Transverse colon (tissue), 4 donors: ENCODE results near the gene CD48.

Source experiments
- CTCF ChIP-seq, 5 experiments: fragments of 200-600 bp in 3 of 5; fragments of 450-650 bp in 2 of 5; sonication (generic) in 3 of 5; IDR thresholded peaks; 1 replicate in 2 of 5; 2 replicates in 3 of 5; pipeline ENCODE4 v1.5.1; 2016 to 2017; ENCODE audit warnings: antibody characterized with exemption in 5 of 5, inconsistent platforms in 3 of 5, mild to moderate bottlenecking in 2 of 5, moderate library complexity in 1 of 5
- EP300 ChIP-seq: sonication (generic); formaldehyde crosslinking; IDR thresholded peaks from one replicate; pipeline ENCODE4 v1.6.1; 2017; ENCODE audit warnings: antibody characterized with exemption, low read depth
- POLR2A ChIP-seq: fragments of 450-650 bp; IDR thresholded peaks from one replicate; pipeline ENCODE4 v1.6.1; 2016; ENCODE audit warnings: antibody characterized with exemption, mild to moderate bottlenecking, moderate library complexity
- POLR2AphosphoS5 ChIP-seq, 3 donors: sonication (generic); formaldehyde crosslinking; IDR thresholded peaks; one replicate each; pipeline ENCODE4 v1.6.1; 2016; ENCODE audit warnings: antibody characterized with exemption in 3 of 3

GRCh38 chr1:160705742-160706141 is 5.9 kb downstream of the CD48 start:
- TF ChIP-seq CTCF (IDR thresholded peaks at IDR 0.05) (no peak), POLR2AphosphoS5 (IDR thresholded peaks at IDR 0.05) (no peak), POLR2A (no peak), EP300 (no peak)
